NCI-H1092 (cell line): ENCODE data around the gene KLB.
"Not testable (repeated sequence)": the region's sequence is repeated elsewhere in the genome, so short reads cannot be mapped to it uniquely, and the experiment has no call there.

Source experiments
- DNase-seq: peaks from one replicate; lab custom pipeline; 2025; lab: John Stamatoyannopoulos, UW

The KLB gene

GRCh38 chr4:39426728-39427127 lies 20.0 kb downstream of the KLB start:
- DNase-seq, result no peak

- DNase-seq, result no peak
Measured at GRCh38 chr4:39427520-39428114, 20.9 kb downstream of the KLB start.

- DNase-seq, result no peak
Measured at GRCh38 chr4:39429476-39430334, 23.0 kb downstream of the KLB start.

DNA sequence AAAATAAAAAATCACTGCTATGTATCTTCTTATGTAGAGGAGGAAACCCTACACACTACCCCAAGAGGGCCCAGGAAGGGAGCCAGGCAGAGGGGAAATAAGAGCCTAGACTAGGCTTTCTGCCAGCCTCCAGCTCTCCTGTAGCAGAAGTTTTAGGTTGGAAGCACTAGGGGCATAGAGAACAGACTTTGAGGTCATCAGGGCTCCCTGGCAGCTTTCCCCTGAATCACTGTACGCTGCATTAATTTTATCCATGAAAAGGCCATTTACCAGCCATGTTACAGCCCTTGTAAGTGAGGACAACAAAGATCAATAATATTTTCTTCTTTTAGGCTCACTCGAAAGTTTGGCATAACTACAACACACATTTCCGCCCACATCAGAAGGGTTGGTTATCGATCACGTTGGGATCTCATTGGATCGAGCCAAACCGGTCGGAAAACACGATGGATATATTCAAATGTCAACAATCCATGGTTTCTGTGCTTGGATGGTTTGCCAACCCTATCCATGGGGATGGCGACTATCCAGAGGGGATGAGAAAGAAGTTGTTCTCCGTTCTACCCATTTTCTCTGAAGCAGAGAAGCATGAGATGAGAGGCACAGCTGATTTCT lies 27.3 kb downstream of the KLB start:
- no peak for DNase-seq

DNA sequence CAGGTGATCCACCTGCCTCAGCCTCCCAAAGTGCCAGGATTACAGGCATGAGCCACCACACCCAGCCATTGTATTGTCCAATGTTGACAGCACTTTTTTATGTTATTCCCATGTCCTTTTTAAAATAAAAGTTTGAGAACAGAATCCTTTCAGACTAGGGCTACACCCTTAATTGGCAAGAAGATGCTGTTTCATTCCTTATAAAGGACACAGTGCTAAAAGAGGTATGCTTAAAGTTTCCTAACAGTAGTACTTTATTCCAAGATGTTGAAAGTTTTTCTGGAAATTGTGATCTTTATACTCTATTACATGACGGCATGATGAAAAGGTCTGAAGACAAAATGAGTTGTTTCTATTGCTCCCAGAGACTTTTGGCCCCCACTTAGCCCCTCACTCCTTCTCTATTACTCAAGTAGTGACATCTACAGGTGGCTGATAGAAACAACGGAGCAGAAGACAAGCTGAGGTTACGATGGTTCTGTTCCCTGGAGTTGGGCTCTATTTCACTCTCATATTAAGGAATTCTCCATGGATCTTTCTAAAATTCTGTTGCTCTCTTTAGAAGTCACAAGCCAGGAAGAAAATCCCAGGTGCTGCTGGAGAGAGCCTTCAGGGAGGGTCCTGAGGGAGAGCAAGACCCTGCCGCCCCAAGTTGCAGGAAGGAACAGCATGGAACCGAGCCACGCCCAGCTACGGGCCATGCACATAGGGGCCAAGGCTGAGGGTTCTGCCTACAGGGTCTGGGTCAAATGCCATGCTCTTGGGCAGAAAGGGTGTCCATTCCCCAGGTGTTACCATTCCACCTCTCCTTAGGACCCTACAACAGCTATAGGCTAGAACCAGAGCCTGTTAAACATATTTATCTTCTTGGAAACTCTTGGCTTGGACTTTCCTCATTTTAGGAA lies 29.2 kb downstream of the KLB start:
- no peak for DNase-seq

GRCh38 chr4:39441593-39441992 lies 34.9 kb downstream of the KLB start:
- no peak for DNase-seq

DNA sequence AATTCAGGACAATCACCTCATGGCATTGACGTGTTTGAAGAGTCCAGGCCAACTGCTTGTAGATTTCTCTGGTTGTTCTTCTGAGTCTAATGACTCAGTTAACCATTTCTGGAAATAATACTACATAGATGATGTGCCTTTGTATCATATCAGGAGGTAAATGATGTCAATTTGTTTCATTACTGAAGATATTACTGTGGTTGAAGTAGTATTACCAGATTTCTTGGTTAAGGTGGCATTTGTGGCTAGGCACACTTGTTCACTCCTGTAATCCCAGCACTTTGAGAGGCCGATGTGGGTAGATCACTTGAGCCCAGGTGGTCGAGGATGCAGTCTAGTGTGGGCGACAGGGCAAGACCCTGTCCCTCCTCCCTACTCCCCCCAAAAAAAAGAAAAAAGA lies 36.3 kb downstream of the KLB start:
- DNase-seq, result no peak

GRCh38 chr4:39446483-39446841 lies 39.7 kb downstream of the KLB start:
- DNase-seq, result no peak

DNA sequence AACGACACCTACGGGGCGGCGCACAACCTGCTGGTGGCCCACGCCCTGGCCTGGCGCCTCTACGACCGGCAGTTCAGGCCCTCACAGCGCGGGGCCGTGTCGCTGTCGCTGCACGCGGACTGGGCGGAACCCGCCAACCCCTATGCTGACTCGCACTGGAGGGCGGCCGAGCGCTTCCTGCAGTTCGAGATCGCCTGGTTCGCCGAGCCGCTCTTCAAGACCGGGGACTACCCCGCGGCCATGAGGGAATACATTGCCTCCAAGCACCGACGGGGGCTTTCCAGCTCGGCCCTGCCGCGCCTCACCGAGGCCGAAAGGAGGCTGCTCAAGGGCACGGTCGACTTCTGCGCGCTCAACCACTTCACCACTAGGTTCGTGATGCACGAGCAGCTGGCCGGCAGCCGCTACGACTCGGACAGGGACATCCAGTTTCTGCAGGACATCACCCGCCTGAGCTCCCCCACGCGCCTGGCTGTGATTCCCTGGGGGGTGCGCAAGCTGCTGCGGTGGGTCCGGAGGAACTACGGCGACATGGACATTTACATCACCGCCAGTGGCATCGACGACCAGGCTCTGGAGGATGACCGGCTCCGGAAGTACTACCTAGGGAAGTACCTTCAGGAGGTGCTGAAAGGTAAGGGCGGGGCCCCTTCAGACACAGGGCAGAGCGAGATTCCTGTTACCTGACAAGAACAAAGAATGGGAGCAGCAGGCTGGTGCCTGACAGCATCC lies 40.3 kb downstream of the KLB start:
- DNase-seq, result no peak

GRCh38 chr4:39450618-39451017 lies 43.9 kb downstream of the KLB start:
- DNase-seq, result no peak

GRCh38 chr4:39451423-39452023 lies 44.8 kb downstream of the KLB start:
- DNase-seq, result no peak

DNA sequence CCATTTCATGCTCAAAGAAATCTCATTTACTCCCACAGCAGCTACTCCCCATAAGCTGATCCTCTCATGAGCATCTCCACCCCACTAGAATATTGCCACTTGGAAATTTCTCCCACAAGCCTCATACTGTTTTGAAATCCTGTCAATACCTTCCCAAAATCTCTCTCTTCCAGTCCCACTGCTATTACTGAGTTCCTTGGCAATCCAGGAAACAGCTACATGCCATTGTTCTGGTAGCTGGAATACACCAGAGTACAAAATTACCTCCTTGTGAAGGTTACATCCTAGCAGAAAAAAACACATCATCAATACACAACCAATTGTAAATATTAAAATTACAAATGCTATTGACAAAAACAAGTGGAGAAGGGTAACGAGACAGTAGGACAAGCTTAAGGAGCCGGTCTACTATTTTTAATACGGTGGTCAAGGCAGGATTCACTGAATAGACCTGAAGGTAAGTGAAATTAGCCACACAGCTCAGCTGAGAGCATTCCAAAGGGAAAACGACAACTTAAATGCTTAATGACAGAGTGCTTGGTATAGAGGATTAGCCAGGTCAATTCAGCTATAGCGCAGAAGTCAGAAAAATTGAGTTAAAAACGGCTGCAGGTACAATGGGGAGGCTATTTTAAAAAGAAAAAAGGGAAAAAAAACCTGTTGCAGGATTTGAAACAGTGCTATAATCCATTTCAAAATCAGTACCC lies 45.6 kb downstream of the KLB start:
- no peak for DNase-seq

DNA sequence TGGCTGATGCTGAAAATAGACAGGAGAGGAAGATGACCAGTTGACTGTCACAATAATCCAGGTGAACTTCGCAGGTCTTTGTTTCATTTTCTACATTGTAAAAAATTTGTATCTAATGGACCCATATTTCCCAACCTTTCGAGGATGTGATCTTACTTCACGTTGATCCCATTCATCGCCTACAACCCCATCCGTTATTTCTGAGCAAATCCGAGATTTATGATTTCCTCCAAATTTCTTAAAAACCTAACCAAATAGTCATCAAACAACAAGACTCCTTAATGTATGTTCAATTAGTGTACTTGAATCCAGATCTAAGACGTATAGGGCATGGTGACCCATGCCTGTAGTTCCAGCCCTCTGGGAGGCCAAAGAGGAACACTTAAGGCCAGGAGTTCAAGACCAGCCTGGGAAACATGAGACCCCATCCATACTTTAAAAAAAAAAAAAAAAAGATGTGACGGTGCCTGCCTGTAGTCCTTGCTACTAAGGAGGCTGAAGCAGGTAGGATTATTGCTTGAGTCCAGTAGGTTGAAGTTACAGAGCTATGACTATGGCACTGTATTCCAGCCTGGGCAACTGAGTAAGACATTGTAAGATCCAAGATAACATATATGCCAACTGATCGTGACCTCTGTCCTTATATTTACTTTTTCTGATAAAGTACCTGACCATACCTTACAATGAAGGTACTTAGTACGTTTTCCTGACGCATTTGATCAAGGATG lies 46.3 kb downstream of the KLB start:
- no peak for DNase-seq

DNA sequence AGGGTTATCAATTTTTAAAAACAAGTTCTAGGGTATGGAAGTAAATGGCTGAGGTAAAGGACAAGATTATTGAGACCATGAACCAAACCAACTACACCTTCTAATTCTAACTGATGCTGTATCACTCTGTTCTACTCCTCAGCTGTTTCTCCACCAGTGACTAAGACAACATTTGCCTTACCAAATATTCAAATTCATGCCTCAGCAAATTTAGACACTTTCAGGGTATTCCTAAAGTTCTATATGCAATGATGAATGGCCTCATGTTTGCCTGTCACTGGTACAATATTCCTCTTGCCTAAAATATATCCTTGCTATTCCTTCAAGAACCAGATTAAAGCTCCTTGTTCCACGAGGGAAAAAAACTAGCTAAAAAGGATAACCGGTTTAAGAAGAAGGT lies 47.0 kb downstream of the KLB start:
- no peak for DNase-seq

DNA sequence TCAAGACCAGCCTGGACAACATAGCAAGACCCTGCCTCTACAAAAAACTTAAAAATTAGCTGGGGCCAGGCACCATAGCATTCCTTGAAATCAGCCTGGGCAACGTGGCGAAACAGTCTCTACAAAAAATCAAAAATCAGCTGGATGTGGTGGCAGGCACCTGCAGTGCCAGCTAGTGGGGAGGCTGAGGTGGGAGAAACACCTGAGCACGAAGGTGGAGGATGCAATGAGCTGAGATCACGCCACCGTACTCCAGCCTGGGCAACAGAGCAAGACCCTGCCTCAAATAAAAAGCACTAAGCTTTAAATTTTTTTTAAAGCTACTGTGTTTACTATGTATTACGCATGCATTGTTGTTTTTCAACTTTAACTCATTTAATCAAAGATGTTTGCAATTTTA lies 48.8 kb downstream of the KLB start:
- no peak for DNase-seq

GRCh38 chr4:39456946-39457763 lies 50.4 kb downstream of the KLB start:
- no peak for DNase-seq

DNA sequence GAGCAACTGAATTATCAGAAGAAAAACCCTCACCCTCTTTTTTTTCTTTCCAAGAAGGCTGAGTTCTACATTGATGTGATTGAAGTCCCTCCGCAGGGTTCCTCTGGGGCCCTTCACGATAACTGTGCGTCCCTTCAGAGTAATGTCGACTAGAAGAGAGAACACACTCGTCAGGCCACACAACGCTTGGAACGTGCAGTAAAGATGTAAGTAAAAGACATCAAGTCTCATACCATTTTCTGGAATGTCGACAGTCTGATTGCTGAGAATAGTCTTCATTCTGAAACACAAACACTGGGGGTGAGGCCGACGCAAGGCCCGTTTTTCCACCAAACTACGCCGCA lies 51.4 kb downstream of the KLB start:
- not testable (repeated sequence) for DNase-seq

- DNase-seq, result peak; percentile 97
Measured at GRCh38 chr4:39458505-39459300, 52.0 kb downstream of the KLB start, which contains the start of the genes LIAS and RPL9. Gene LIAS, plus strand, starts transcription at chr4:39459056. Its CDS starts 62 bp downstream, at chr4:39459118. Gene RPL9, minus strand, starts transcription at chr4:39458922. Its CDS starts 483 bp downstream, at chr4:39458439.
